UCSD-AML1 (cell line): ENCODE data around the gene KLHL26.

Source experiments
- DNase-seq: peaks from one replicate; lab custom pipeline; 2025; ENCODE audit not compliant: unreplicated experiment; lab: John Stamatoyannopoulos, UW

Gene KLHL26

GRCh38 chr19:18601875-18602274 lies 35.0 kb upstream of the KLHL26 start:
- no peak for DNase-seq

- DNase-seq = no peak
These were observed 33.4 kb upstream of the KLHL26 start for GRCh38 chr19:18603255-18603957.

GRCh38 chr19:18603958-18604819 lies 32.6 kb upstream of the KLHL26 start:
- no peak for DNase-seq

- DNase-seq = no peak
These were observed 32.0 kb upstream of the KLHL26 start for GRCh38 chr19:18604820-18605159.

GRCh38 chr19:18605196-18605545 lies 31.7 kb upstream of the KLHL26 start:
- DNase-seq = no peak

- DNase-seq = no peak
These were observed 31.1 kb upstream of the KLHL26 start for GRCh38 chr19:18605546-18606280.

- no peak for DNase-seq
These were observed 30.3 kb upstream of the KLHL26 start, which contains the start of gene CRLF1 for GRCh38 chr19:18606281-18607225. CRLF1 (minus strand) TSS chr19:18606799; CDS start chr19:18606656, 143 bp downstream.

GRCh38 chr19:18607226-18608101 lies 29.4 kb upstream of the KLHL26 start:
- no peak for DNase-seq

GRCh38 chr19:18608102-18608804 lies 28.6 kb upstream of the KLHL26 start:
- no peak for DNase-seq

GRCh38 chr19:18608805-18609716 lies 27.8 kb upstream of the KLHL26 start:
- no peak for DNase-seq

- DNase-seq = no peak
These were observed 27.1 kb upstream of the KLHL26 start for GRCh38 chr19:18609717-18610051.

- DNase-seq = no peak
These were observed 26.6 kb upstream of the KLHL26 start for GRCh38 chr19:18610245-18610555.

GRCh38 chr19:18610556-18611326 lies 26.1 kb upstream of the KLHL26 start:
- DNase-seq = no peak

- no peak for DNase-seq
These were observed 25.3 kb upstream of the KLHL26 start for GRCh38 chr19:18611327-18612050.

- DNase-seq = no peak
These were observed 24.6 kb upstream of the KLHL26 start for GRCh38 chr19:18612051-18612771.
